GM21367 (cell line): ENCODE data around the gene OR9G4.

ENCODE experiments used
- ATAC-seq: cut with Tn5 transposase; IDR thresholded peaks from one replicate; pipeline ENCODE4 v1.9.1; 2021; ENCODE audit not compliant: unreplicated experiment

The OR9G4 gene

DNA sequence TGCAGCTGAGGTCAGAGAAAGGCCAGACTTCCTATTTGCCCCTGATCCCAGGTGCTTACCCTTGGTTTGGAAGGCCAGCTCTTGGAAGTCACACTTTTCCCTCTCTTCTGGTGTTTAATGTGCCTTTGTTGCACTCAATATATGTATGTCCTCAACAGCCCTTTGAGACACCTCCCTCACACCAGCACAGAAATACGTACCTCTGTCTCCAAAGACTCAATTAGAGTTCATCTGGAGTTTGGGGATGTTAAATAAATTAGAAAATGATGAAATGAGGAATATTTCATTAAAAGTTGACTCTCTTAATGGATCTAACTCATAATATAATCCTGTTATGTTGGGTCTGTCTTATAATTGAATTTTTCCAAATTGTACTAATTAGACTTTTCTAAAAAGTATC lies at the start of gene OR9G4:
OR9G4 (minus strand) TSS at position 101 of the 400 bp plus-strand sequence. CDS start 4,931 bp downstream, outside the sequence.
- no peak for ATAC-seq

DNA sequence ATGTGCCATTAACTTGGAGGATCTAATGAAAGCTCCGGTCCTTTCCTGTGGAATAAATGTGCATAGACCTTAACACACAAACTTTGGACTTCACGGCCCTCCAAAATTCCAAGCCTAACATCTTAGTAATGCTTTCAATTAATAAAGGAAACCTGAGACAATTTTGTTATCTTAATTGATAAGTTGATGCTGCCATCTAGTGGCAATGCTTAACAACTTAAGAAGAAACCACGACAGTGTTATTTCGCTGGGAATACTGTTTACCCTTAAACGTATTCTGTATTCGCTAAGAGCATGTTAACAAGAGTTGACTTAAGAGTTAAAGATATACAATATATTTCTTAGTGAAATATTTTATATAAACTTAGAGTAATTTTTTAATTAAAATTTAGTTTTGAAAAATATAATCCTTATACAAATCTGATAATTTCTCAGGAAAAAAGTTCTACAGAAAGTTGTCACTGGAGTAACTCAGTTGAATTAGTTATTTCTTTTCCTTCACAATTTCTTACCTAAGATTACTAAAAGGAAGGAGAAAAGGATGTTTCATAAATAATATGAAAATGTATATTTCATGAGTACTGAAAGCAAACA lies 35.0 kb upstream of the OR9G4 start:
- no peak for ATAC-seq

DNA sequence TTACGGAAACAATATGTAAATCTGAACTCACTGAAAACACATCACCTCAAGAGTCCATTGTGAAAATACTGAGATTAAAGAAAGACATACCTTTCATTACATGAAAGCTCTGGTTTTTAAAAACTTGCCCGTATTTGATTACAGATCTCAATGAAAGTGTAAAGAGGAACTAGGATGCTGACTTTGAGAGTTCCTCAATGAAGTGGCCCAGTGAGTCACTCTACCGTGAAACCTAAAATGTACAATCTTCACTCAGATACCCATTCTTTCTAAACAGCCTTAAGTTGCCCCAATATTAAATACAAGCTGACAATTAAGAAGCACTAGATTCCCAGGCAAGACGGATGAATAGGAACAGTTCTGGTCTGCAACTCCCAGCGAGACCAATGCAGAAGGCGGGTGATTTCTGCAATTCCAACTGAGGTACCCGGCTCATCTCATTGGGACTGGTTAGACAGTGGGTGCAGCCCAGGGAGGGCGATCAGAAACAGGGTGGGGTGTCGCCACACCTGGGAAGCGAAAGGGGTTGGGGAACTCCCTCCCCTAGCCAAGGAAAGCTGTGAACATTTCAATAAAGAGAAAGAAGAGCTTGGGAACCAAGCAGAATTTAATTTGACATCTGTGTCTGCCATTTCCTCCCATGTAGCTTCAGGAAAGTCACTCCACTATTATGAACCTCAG lies 33.8 kb upstream of the OR9G4 start:
- peak; percentile 72 for ATAC-seq

GRCh38 chr11:56776809-56777208 lies 28.3 kb upstream of the OR9G4 start:
- ATAC-seq: no peak

DNA sequence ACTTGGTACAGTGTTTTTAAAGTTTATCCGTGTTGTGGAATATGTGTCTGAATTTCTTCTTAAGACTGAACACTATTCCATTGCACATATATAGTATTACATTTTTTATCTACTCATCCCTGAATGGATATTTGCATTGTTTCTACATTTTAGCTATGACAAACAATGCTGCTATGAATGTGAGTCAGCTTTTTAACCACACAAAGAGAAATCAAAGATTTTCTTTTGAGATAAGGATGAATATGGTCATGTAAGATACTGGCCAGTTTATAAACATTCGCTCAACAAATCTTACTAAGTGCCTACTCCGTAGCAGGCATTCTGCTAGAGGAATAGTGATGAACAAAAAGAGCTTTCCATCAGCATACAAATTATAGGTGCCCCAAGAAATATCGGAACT lies 16.5 kb upstream of the OR9G4 start:
- no peak for ATAC-seq

- ATAC-seq: no peak
Measured at GRCh38 chr11:56751480-56751879, 3.0 kb upstream of the OR9G4 start.

DNA sequence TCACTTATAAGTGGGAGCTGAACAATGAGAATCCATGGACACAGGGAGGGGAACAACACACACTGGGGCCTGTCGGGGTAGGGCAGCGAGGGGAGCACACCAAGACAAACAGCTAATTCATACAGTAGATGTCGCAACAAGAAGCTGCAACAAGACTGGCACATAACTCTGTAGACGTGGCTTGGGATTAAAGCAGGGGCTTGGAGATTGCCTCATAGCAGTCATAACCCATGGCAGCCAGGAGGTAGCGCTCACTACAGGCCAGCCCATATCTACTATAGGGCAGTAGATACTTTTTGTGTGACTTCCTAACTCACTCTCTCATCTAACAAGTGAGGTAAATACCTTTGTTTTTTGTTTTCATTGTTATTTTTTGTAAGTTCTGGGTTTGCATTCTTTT lies 1.7 kb upstream of the OR9G4 start:
- no peak for ATAC-seq

- ATAC-seq: no peak
Measured at GRCh38 chr11:56740886-56741285, 7.6 kb downstream of the OR9G4 start.

DNA sequence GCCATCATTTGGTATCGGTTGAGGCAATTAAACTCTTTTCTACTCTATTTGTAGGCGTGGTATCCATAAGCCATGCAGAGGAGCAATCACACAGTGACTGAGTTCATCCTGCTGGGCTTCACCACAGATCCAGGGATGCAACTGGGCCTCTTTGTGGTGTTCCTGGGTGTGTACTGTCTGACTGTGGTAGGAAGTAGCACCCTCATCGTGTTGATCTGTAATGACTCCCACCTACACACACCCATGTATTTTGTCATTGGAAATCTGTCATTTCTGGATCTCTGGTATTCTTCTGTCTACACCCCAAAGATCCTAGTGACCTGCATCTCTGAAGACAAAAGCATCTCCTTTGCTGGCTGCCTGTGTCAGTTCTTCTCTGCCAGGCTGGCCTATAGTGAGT lies 8.4 kb downstream of the OR9G4 start:
- no peak for ATAC-seq

DNA sequence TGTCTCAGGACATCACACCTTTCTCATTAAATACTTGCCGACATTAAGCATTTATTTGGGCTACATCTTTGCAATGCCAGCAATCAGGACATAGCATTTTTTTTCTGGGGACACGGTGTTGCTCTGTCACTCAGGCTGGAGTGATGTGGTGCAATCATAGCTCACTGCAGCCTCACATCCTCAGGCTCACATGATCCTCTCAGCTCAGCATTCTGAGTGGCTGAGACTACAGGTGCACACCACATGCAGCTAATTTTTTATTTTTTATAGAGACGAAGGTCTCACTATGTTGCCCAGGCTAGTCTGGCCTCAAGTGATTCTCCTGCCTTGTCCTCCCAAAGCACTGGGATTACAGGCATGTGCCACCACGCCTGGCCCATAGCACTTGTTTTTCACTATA lies 28.0 kb downstream of the OR9G4 start:
- ATAC-seq: no peak

DNA sequence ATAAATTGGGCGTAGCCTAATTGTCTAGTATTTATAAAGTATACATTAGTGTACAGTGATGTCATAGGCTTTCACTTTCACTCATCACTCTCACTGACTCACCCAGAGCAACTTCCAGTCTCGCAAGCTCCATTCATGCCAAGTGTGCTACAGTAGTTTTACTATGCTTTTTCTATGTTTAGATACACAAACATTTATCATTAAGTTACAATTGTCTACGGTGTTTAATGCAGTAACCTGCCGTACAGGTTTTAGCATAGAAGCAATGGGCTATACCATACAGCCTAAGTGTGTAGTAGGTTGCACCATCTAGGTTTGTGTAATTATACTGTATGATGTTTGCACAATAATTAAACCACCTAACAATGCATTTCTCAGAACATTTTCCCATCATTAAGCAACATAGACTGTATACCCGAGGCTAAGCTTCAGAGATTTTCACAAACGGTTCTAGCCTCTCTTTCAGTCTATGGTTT lies 32.1 kb downstream of the OR9G4 start:
- no peak for ATAC-seq

GRCh38 chr11:56714206-56714605 lies 34.3 kb downstream of the OR9G4 start:
- ATAC-seq: no peak

DNA sequence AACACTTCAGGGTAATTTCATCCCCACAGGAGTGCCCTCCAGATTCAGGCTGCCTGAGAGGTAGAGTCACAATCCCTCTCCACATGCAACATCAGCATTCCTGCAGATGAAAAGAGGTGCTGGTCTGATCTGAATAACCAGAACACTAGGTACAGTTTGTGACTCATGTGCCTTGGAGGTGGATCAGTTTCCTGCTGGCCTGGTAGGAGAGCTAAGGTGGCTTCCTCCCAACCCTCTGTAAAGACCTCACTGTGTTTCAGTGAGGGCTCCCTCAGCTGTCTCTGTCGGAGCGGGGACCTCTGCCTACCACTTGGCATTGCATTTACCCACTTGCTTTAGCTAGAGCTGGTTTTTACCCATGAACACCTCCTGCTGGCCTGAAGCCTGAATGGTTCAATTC lies 42.0 kb downstream of the OR9G4 start:
- no peak for ATAC-seq

- no peak for ATAC-seq
Measured at GRCh38 chr11:56705784-56706396, 42.6 kb downstream of the OR9G4 start.

DNA sequence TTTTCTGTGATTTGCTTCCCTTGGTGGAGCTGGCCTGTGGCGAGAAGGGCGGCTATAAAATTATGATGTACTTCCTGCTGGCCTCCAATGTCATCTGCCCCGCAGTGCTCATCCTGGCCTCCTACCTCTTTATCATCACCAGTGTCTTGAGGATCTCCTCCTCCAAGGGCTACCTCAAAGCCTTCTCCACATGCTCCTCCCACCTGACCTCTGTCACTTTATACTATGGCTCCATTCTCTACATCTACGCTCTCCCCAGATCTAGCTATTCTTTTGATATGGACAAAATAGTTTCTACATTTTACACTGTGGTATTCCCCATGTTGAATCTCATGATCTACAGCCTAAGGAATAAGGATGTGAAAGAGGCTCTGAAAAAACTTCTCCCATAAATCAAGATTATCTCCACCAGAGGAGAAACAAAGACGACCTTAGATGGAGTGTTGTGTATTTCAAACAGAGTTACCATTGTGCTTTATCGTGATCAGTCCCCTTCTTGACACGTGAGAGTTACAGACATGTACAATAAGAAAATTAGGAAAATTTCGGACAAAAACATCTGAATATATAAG lies 47.5 kb downstream of the OR9G4 start:
- ATAC-seq: no peak

- no peak for ATAC-seq
Measured at GRCh38 chr11:56700242-56700913, 48.1 kb downstream of the OR9G4 start.

GRCh38 chr11:56698795-56699194 lies 49.7 kb downstream of the OR9G4 start, which contains the start of gene OR9G1:
Gene OR9G1 (plus strand): TSS chr11:56699095. CDS start chr11:56700388, 1,293 bp downstream.
- ATAC-seq: no peak

- ATAC-seq: no peak
Measured at GRCh38 chr11:56693428-56693827, 55.1 kb downstream of the OR9G4 start.
